Retinal pigment epithelial cell (primary cell): ENCODE results near the gene TNFRSF8.

ENCODE experiments used
- DNase-seq: peaks from one replicate; pipeline ENCODE4 v3.0.0-alpha.2; 2010; ENCODE audit warnings: low read depth
- H3K4me3 ChIP-seq: 2 replicates; pipeline ENCODE4 v1.5.1; 2011; ENCODE audit warnings: mild to moderate bottlenecking, low read length, control low read depth, moderate library complexity
- CTCF ChIP-seq: conservative IDR thresholded peaks from 2 replicates; pipeline ENCODE4 v1.5.1; 2011; ENCODE audit warnings: low read depth, low read length, control low read depth, inconsistent platforms

The TNFRSF8 gene

GRCh38 chr1:12182410-12182984 lies 119.4 kb downstream of the TNFRSF8 start:
- no peak overlapping the region for H3K4me3 ChIP-seq
- no peak for DNase-seq
- no peak for TF ChIP-seq CTCF

GRCh38 chr1:12183095-12183794 lies 120.1 kb downstream of the TNFRSF8 start:
- DNase-seq = no peak
- TF ChIP-seq CTCF = no peak
- H3K4me3 ChIP-seq = no peak overlapping the region

- no peak overlapping the region for H3K4me3 ChIP-seq
- TF ChIP-seq CTCF = peak; percentile 9
- DNase-seq = no peak
Measured at GRCh38 chr1:12184008-12184681, 121.0 kb downstream of the TNFRSF8 start.

- H3K4me3 ChIP-seq = no peak overlapping the region
- TF ChIP-seq CTCF = no peak
- no peak for DNase-seq
Measured at GRCh38 chr1:12185036-12185917, 122.2 kb downstream of the TNFRSF8 start.

- no peak overlapping the region for H3K4me3 ChIP-seq
- DNase-seq = no peak
- no peak for TF ChIP-seq CTCF
Measured at GRCh38 chr1:12185918-12186678, 123.0 kb downstream of the TNFRSF8 start.

- H3K4me3 ChIP-seq = no peak overlapping the region
- no peak for TF ChIP-seq CTCF
- DNase-seq = no peak
Measured at GRCh38 chr1:12186679-12186985, 123.5 kb downstream of the TNFRSF8 start.
